ENCODE results near the gene EXOC5. TPM values are rescaled to one million over a fixed set of nuclear protein-coding genes. Genes with fewer than 3 reads are reported as not detected.

EXOC5 gene
- total RNA-seq, 3 donors from 2014 or later = 40.3 to 53.4 (median 48.9) TPM

DNA sequence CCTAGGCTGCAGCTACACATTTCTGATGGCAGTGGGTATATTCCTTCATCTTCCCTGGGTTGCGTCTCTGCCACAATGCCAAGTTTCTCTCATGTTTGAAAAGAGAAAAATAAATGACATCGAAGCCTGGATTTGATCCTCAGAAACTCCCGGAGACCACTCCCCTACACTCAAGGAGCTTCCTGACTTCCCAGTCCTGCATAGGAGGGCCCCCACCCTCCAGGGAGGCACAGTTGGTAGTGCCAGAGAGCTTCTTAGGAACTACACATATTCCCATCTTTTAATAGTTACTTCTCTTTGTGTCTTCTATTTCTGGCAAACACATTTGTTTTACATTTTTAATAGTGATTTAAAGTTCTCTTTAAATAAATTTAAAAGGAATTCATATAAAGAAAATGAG lies 30.8 kb upstream of the EXOC5 start:
- Histone ChIP-seq H3K4me1 (no peaks in the 10 kb centered on the region), H3K27me3 (peaks cover 0 to 4% of the 10 kb centered on the region in 2 donors), H3K9me3 (no peaks in the 10 kb centered on the region), H3K27ac (no peak overlapping the region), H3K36me3 (no peaks in the 10 kb centered on the region), H3K4me3 (no peak overlapping the region)
- no peak for DNase-seq (ENCODE audit: low spot score in 2 of 2)
- TF ChIP-seq, protein P1, sequence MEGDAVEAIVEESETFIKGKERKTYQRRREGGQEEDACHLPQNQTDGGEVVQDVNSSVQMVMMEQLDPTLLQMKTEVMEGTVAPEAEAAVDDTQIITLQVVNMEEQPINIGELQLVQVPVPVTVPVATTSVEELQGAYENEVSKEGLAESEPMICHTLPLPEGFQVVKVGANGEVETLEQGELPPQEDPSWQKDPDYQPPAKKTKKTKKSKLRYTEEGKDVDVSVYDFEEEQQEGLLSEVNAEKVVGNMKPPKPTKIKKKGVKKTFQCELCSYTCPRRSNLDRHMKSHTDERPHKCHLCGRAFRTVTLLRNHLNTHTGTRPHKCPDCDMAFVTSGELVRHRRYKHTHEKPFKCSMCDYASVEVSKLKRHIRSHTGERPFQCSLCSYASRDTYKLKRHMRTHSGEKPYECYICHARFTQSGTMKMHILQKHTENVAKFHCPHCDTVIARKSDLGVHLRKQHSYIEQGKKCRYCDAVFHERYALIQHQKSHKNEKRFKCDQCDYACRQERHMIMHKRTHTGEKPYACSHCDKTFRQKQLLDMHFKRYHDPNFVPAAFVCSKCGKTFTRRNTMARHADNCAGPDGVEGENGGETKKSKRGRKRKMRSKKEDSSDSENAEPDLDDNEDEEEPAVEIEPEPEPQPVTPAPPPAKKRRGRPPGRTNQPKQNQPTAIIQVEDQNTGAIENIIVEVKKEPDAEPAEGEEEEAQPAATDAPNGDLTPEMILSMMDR (IDR thresholded peaks at IDR 0.05) = no peak
- no peak for TF ChIP-seq POLR2AphosphoS5 (IDR thresholded peaks at IDR 0.05)
- TF ChIP-seq POLR2A (IDR thresholded peaks at IDR 0.05) = no peak
- intact Hi-C loops (cut with DNase I; ENCODE audit: low total_unique reads) = no loop called here

DNA sequence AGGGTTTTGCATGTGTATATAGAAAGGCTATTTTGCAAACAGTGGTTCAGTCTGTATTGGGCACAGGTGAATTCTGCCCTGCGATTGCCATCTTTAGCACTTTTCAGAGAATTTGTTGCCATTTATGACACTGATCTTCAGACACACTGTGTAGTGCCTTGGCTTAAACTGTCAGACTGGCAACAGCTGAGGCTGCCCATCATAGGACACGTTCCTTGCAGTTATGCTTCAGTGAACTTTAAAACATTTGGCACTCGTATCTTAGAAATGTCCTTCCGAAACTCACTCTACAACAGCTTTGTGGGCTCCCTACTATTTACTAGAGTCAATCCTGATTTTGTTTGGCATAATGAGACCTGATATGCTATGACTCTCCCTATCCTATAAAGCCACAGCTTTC lies 29.1 kb upstream of the EXOC5 start:
- intact Hi-C loops (cut with DNase I; ENCODE audit: low total_unique reads) = no loop called here
- H3K4me1 ChIP-seq = no peaks in the 10 kb centered on the region
- TF ChIP-seq POLR2A (IDR thresholded peaks at IDR 0.05) = no peak
- H3K27ac ChIP-seq = no peak overlapping the region
- no peak overlapping the region for H3K4me3 ChIP-seq
- H3K9me3 ChIP-seq = no peaks in the 10 kb centered on the region
- peaks cover 0 to 4% of the 10 kb centered on the region in 2 donors for H3K27me3 ChIP-seq
- no peaks in the 10 kb centered on the region for H3K36me3 ChIP-seq
- DNase-seq (ENCODE audit: low spot score in 2 of 2) = no peak

- DNase-seq (ENCODE audit: low spot score in 2 of 2) = no peak
- TF ChIP-seq POLR2A (IDR thresholded peaks at IDR 0.05) = no peak
- TF ChIP-seq POLR2AphosphoS5 (IDR thresholded peaks at IDR 0.05) = no peak
- TF ChIP-seq, protein P1 (IDR thresholded peaks at IDR 0.05) = no peak
- intact Hi-C loops (cut with DNase I; ENCODE audit: low total_unique reads) = no loop called here
- peaks cover 6% of the 10 kb centered on the region for H3K36me3 ChIP-seq
- H3K4me3 ChIP-seq = no peak overlapping the region
- no peaks in the 10 kb centered on the region for H3K9me3 ChIP-seq
- H3K27me3 ChIP-seq = no peaks in the 10 kb centered on the region
- no peak overlapping the region for H3K27ac ChIP-seq
- H3K4me1 ChIP-seq = no peaks in the 10 kb centered on the region
Measured at GRCh38 chr14:57295239-57295638, 26.5 kb upstream of the EXOC5 start.

DNA sequence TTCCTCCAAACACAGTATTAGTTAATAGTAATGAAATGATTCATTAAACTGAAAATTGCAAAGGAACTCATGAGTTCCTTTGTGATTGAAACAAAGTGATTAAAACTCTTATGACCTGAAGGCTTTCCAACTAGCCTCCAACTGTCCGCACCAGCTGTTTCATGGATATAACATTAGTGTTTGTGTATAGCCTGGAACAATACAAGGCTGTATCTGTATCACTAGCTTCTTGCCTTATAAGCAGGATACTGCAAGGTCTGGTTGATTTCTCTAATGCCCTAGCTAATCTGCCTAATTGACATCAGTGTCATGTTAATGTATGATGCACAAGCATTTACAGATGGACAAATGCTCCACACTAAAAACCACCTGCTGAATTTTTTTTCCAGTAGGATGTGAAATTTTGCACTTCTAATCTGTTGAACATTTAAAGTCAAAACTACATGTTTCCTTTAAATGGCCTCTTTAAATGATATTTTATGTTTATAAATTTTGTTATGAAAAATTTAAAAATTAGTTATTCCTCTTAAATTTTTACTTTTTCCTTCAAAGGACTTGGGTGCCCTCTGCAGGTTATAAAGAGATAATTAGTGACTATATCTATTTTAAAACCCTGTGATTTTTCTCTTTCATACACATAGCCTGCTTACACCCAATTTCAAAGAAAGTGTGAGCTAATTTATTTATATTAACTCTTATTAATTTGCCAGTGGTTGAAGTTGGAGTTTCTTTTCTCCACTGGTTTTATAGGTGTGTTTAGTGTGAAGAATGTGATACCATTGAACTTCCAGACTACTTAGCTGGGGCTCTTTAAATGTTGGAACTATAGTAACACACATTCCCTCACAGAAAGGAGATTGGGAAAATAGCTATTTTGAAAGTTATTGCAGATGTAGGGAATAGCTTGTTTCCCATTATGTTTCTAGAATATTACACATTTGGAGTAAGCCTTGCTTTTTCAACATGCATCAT lies 25.4 kb upstream of the EXOC5 start:
- Histone ChIP-seq H3K4me1 (no peaks in the 10 kb centered on the region), H3K27me3 (no peaks in the 10 kb centered on the region), H3K4me3 (no peak overlapping the region), H3K36me3 (peaks cover 17% of the 10 kb centered on the region), H3K27ac (no peak overlapping the region), H3K9me3 (no peaks in the 10 kb centered on the region)
- intact Hi-C loops (cut with DNase I; ENCODE audit: low total_unique reads) = no loop called here
- no peak for DNase-seq (ENCODE audit: low spot score in 2 of 2)
- TF ChIP-seq POLR2AphosphoS5 (IDR thresholded peaks at IDR 0.05) (no peak), POLR2A (IDR thresholded peaks at IDR 0.05) (no peak)
- TF ChIP-seq, protein P1 (IDR thresholded peaks at IDR 0.05) = no peak

DNA sequence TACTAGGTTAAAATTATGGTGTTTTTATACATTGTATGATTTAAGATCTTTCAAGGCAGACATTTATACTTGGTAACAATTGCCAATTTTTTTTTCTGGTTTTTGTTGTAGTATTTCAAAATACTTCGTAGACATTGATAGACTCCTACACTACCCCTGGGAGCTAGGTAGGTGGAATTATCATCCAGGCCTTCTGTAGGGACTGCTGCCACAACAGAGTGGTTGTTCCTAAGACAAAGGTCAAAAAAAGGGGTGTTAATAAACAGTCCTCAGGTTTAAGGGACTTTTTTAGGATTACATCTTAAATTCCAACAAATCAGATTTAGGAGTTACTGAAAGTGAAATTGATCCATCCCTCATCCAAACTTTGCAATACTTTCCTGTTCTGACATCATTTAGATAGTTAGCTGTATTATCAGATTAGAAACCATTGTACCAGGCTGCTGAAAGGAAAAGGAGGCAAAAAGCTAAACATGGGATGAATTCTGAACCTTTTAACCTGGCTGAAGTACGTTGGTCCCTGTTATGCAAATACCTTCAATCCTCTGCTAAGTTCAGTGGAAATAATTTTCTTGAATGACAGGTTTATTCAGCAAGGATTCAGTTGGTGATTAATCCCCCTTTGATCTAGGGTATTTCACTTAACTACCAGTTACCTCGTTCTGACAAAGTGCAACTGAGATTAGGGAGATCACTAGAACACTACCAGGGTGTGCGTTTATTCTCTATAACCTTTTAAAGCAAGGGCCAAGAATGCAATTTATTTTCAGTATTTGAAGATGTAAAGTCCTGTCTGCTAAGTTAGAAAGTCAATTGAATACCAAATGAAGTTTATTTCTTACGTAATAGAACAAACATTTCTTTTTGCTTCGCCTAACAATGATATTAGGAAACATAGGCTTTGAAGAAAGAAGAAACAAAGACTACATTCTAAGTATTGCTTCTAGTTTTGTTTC lies 23.3 kb upstream of the EXOC5 start:
- DNase-seq (ENCODE audit: low spot score in 2 of 2) = no peak
- H3K4me3 ChIP-seq = no peak overlapping the region
- H3K36me3 ChIP-seq = peaks cover 21% of the 10 kb centered on the region
- TF ChIP-seq POLR2AphosphoS5 (IDR thresholded peaks at IDR 0.05) (no peak), POLR2A (IDR thresholded peaks at IDR 0.05) (no peak)
- TF ChIP-seq, protein P1 (IDR thresholded peaks at IDR 0.05) = no peak
- no peaks in the 10 kb centered on the region for H3K9me3 ChIP-seq
- H3K27ac ChIP-seq = no peak overlapping the region
- H3K4me1 ChIP-seq = no peaks in the 10 kb centered on the region
- intact Hi-C loops (cut with DNase I; ENCODE audit: low total_unique reads) = no loop called here
- H3K27me3 ChIP-seq = no peaks in the 10 kb centered on the region
